Activated naive CD8-positive, alpha-beta T cell treated with anti-CD3 and anti-CD28 coated beads, Interleukin-2, amount 50 U/mL, for 16 hours (primary cell): ENCODE measurements around the gene RTN4.
"Not testable (repeated sequence)": the region's sequence is repeated elsewhere in the genome, so short reads cannot be mapped to it uniquely, and the experiment has no call there.

ENCODE experiments used
- DNase-seq: peaks from one replicate; pipeline ENCODE4 v3.0.0-alpha.2; 2020; ENCODE audit warnings: low read depth, low spot score

The RTN4 gene

DNA sequence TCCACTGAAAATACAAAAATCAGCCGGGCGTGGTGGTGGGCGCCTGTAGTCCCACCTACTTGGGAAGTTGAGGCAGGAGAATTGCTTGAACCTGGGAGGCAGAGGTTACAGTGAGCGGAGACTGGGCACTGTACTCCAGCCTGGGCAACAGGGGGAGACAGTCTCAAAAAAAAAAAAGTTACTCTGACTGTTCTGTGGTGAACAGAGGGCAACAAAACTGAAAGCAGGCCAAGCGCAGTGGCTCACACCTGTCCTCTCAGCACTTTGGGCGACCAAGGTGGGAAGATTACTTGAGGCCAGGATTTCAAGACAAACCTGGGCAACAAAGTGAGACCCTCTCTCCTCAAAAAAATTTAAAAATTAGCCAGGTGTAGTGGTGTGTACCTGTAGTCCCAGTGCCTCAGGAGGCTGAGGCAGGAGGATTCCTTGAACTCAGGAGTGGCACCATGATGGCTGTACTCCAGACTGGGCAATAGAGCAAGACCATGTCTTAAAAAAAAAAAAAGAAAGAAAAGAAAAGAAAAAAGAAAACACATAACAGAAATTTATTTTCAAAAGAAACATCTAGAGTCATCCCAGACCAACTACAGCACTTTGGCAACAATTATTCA lies 13.6 kb upstream of the RTN4 start:
- no peak for DNase-seq

- no peak for DNase-seq
Observed at GRCh38 chr2:55063226-55063625, 13.0 kb upstream of the RTN4 start.

DNA sequence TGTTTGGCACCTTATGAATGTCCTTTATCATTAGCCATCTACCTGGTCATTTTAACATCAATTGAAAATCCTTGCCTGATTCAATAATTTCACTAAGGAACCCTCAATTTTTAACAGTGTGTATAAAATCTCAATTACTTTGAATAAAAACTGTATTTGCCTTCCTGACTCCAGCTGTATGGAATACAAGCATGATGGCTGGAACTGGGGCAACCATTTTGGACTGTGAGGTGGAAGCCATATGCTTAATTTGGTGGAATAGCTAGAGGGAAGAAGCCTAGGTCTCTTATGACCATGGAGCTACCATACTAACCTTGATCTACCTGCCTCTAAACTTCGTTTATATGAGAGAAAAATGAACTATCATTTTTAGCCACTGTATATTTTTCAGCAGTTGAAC lies 12.5 kb upstream of the RTN4 start:
- DNase-seq, result no peak

DNA sequence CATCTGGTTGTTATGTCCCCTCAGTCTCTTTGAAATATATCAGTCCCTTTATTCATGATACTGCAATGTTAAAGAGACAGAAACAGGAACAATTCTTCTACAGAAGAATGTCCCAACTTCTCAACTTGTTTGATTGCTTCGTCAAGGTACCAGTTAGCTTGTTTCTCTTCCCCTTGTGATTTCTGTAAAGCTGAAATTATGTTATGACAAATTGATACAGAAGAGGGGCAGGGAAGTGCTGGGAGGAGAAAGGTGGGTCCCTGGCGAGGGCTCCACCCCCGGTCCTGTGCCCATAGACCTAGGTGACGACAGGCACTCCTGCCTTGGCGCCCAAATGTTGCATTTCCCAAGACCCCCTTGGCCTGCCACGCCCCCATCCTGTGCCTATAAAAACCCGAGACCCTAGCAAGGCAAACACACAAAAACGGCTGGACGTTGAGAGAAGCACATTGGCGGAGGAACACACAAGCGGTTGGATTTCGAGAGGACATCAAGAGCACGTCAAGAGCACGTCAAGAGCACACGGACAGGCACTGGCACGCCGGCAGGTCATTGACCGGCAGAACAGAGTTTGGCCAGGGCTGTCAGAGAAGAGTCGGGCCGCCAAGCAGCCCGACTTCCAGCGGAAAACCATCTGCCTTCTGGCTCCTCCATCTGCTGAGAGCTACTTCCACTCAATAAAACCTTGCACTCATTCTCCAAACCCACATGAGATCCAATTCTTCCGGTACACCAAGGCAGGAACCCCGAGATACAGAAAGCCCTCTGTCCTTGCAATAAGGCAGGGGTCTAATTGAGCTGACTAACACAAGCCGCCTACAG lies 11.5 kb upstream of the RTN4 start:
- DNase-seq, result no peak

GRCh38 chr2:55059793-55060192 lies 9.5 kb upstream of the RTN4 start:
- DNase-seq, result no peak

- no peak for DNase-seq
Observed at GRCh38 chr2:55057474-55057873, 7.2 kb upstream of the RTN4 start.

DNA sequence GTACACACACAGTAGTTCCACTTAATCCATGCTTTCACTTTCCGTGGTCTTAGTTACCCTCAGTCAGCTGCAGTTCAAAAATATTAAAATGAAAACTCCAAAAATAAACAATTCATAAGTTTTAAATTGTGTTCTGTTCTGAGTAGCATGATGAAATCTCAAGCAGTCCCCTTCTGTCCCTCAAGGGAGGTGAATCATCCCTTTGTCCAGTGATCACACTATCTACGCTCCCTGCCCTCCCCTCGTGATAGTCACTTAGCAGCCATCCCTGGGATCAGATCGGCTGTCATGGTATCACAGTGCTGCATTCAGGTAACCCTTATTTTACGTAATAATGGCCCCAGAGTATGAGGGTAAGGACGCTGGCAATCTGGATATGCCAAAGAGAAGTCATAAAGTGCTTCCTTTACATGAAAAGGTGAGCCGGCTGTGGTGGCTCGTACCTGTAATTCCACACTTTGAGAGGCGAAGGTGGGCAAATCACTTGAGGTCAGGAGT lies 5.8 kb upstream of the RTN4 start:
- no peak for DNase-seq

GRCh38 chr2:55054106-55054875 lies 4.0 kb upstream of the RTN4 start:
- DNase-seq, result no peak

GRCh38 chr2:55053225-55053624 lies 3.0 kb upstream of the RTN4 start:
- not testable (repeated sequence) for DNase-seq

GRCh38 chr2:55052129-55053061 lies 2.1 kb upstream of the RTN4 start:
- DNase-seq, result no peak

DNA sequence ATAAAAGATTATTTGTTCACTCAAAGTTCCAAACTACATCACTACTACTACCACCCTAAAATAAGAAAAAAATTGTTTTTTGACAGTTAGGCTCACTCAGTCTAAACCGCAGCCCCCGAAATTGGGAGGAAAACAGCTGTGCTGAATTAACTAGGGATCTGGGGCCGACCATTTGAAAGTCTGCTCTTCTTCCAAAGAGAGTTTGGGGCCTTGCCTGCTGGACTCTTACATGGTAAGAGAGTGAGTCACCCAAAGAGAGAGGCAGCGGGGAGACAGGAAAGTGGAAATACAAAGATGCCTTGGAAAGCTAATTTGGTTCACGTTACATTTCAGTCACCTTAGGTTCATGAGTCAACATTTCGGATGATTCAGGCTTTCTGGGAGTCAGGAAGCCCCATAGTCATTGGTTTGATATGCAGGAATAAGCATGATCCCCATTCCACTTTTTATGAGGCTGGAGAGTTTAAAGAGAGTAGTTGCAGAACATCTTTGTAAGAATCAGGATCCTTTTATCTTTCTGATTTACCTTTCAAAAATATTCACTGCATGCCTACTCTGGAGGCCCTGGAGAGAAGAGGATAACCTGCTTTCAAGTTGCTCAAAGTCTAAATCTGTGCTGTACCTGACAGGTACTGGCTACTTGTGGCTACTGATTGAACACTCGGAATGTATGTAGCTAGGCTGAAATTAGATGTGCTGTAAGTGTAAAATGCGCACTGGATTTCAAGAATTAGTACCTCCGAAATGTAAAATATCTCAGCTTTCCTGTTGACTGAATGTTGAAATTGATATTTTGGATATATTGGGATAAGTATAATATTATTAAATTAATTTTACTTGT lies 995 bp upstream of the RTN4 start:
- no peak for DNase-seq

DNA sequence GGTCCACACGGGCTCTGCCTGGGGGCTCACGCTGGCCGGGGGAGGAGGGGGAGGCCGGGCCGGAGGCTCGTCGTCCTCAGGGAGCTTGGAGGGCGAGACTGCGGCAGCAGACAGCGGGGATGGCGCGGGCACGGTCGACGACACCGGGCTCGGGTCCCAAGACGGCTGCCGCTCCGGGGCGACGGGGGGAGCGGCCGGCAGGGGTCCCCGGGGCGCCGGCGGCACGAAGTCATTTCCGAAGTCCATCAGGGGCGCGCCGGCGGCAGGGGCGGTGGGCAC lies 491 bp downstream of the RTN4 start:
- no peak for DNase-seq

GRCh38 chr2:55049043-55049820 lies 1.0 kb downstream of the RTN4 start:
- DNase-seq, result no peak

- DNase-seq, result no peak
Observed at GRCh38 chr2:55048508-55049042, 1.7 kb downstream of the RTN4 start.

- no peak for DNase-seq
Observed at GRCh38 chr2:55047677-55048299, 2.5 kb downstream of the RTN4 start.

DNA sequence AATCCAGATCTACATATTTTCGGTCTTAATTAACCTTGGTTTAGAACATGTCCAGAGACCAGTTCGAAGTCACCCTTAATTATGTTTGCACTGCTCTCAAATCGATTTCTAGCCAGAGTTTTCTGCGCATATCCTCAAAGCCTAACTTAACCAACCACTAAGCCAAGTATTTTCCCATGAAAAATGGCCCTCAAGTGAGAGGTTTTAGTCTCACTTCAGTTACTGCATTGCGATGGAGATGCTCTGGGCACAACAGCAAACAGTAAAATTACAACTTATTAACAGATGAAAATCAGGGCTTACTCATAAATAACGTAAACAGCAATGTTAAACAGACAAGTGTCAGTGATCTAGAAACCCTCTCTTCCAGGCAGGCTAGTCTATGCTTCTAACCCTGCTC lies 4.5 kb downstream of the RTN4 start:
- DNase-seq, result no peak

GRCh38 chr2:55043841-55044240 lies 6.4 kb downstream of the RTN4 start:
- DNase-seq, result no peak

GRCh38 chr2:55038428-55038827 lies 11.8 kb downstream of the RTN4 start:
- DNase-seq, result no peak

DNA sequence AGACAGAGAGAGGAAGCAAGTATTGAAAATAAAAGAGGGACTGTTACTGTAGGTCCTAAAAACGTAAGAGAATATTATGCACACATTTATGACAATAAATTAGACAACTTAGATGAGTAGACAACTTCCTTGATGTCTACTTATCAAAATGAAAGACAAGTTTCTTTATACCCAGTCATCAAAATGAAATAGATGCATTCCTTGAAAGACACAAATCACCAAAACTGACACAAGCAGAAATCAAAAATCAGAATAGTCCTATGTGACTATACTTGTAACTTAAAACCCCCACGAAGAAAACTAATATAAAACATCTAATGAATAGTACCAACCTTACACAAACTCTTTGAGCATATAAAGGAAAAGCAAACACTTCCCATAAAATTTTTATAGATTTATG lies 14.5 kb downstream of the RTN4 start:
- DNase-seq, result no peak
